K562 (cell line): ENCODE results near the gene CEP72. TPM values are rescaled to one million over a fixed set of nuclear protein-coding genes. Genes with fewer than 3 reads are reported as not detected.

Source experiments
- CREB3 ChIP-seq: fragments of 450-650 bp; conservative IDR thresholded peaks from 2 replicates; pipeline ENCODE4 v1.6.1; 2016; ENCODE audit warnings: missing genetic modification characterization, low read depth, mild to moderate bottlenecking, missing compliant biosample characterization, moderate library complexity
- CREM ChIP-seq: IDR thresholded peaks from 2 replicates; pipeline ENCODE4 v1.6.1; 2014; ENCODE audit warnings: antibody characterized with exemption, low read depth
- CTCFL ChIP-seq: IDR thresholded peaks from 2 replicates; pipeline ENCODE4 v1.6.1; 2011; ENCODE audit warnings: borderline replicate concordance, low read depth, mild to moderate bottlenecking, moderate library complexity, low read length; ENCODE audit not compliant: insufficient read depth, poor library complexity, severe bottlenecking
- ZNF174 ChIP-seq: fragments of 250-450 bp; sonication (Bioruptor Pico); IDR thresholded peaks from 2 replicates; pipeline ENCODE4 v1.4.0; 2020; ENCODE audit warnings: mild to moderate bottlenecking
- ZNF407 ChIP-seq: fragments of 450-650 bp; IDR thresholded peaks from 2 replicates; pipeline ENCODE4 v1.6.1; 2016; ENCODE audit warnings: low read depth
- polyA plus RNA-seq, 8 experiments: library from polyadenylated mRNA; depleted of rRNA in 4 of 8; stranded (reverse) in 5 of 8; unstranded in 3 of 8; fragments of >200 nt; fragmentation: Nextera tagmentation in 2 of 8; fragmentation: Illumina TruSeq in 1 of 8; extraction: Ambion mirVana in 2 of 8; extraction: Trizol in 1 of 8; gene quantifications; 2 replicates each; pipeline versions ENCODE4 v1.2.1 to v1.2.3, GENCODE V29; 2011 to 2014; ENCODE audit warnings: inconsistent platforms in 1 of 8, missing spikeins in 1 of 8
- total RNA-seq, 7 experiments: library from RNA; depleted of rRNA in 6 of 7; stranded (reverse); fragments of >200 nt in 6 of 7; fragmentation: Illumina TruSeq in 2 of 7; extraction: Trizol in 2 of 7; gene quantifications; 2 replicates each; pipeline versions ENCODE4 v1.2.1 to v1.2.3, GENCODE V29; 2011 to 2021; ENCODE audit warnings: low replicate concordance in 1 of 7

The CEP72 gene
- total and polyA plus RNA-seq, 9 of the 15 experiments (the other 6 are each of a cell fraction or from before 2014, with no cell fraction given): 0.89 to 38.1 (median 14.2) TPM

- TF ChIP-seq ZNF407 (no peak), CREM (no peak), CREB3 (no peak), CTCFL (no peak), ZNF174 (CRISPR knock-in tag) (no peak)
Observed at GRCh38 chr5:575636-576035, 36.5 kb upstream of the CEP72 start (continued).
